ENCODE data around the gene ARHGAP19.

ARHGAP19 gene

DNA sequence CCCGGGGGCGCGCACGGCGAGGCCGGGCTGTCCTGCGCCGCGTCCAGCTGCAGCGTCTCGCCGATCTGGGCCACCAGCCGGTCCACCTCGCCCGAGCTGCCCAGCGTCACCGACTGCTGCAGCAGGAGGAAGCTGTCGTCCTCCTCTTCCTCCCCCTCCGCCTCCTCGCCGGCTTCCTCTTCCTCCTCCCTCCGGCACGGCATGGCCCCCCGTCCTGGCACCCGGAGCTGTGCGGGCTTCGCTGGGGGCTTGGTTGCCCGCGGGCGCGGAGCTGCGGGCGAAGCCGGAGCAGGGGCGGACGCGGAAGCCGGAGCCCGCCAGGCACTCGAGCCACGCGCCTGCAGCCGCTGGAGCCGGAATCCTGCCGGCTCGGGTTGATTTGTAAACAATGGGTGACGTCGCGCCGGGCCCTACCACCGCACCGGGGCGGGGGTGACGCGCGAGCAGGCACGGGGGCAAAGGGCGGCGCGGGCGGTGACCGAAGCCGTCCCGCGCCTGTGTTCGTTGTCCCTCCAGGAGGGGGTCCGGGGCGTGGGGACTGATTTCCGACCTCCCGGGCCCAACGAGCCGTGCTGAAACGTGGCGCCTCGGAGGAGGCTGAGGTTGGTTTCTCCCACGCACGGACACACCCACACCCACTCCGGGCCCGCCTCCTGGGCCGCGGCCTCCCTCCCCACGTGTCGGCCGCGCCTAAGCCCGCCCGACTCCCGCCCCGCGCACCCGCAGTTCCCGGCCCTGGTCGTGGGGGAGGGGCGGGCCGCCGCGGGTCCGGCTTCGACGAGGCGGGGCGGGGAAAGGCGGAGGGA, 42.1 kb upstream of the ARHGAP19 start, which contains the start of gene FRAT2 (continued):
- TF ChIP-seq, protein P1, sequence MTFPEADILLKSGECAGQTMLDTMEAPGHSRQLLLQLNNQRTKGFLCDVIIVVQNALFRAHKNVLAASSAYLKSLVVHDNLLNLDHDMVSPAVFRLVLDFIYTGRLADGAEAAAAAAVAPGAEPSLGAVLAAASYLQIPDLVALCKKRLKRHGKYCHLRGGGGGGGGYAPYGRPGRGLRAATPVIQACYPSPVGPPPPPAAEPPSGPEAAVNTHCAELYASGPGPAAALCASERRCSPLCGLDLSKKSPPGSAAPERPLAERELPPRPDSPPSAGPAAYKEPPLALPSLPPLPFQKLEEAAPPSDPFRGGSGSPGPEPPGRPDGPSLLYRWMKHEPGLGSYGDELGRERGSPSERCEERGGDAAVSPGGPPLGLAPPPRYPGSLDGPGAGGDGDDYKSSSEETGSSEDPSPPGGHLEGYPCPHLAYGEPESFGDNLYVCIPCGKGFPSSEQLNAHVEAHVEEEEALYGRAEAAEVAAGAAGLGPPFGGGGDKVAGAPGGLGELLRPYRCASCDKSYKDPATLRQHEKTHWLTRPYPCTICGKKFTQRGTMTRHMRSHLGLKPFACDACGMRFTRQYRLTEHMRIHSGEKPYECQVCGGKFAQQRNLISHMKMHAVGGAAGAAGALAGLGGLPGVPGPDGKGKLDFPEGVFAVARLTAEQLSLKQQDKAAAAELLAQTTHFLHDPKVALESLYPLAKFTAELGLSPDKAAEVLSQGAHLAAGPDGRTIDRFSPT (tag by site-specific recombination; IDR thresholded peaks at IDR 0.05), result peak; percentile 87
- TF ChIP-seq ZNF639 (tag by site-specific recombination; IDR thresholded peaks at IDR 0.05) (peak; percentile 84; the same call in 1 of the 2 replicates), INSM2 (tag by site-specific recombination; IDR thresholded peaks at IDR 0.05) (peak; percentile 86), KLF10 (tag by site-specific recombination; IDR thresholded peaks at IDR 0.05) (peak; percentile 100), ZFP37 (tag by site-specific recombination; IDR thresholded peaks at IDR 0.05) (peak; percentile 72; the same call in 1 of the 2 replicates), ZNF473 (tag by site-specific recombination; IDR thresholded peaks at IDR 0.05) (no peak), ZNF621 (tag by site-specific recombination; IDR thresholded peaks at IDR 0.05) (no peak), ZNF133 (tag by site-specific recombination; IDR thresholded peaks at IDR 0.05) (no peak), ZFHX2 (tag by site-specific recombination; conservative IDR thresholded peaks at IDR 0.05) (peak; percentile 99), GLIS2 (tag by site-specific recombination; IDR thresholded peaks at IDR 0.05) (peak; percentile 88), GLI2 (tag by site-specific recombination; IDR thresholded peaks at IDR 0.05; ENCODE audit: borderline replicate concordance, low read depth) (no peak), ZSCAN30 (tag by site-specific recombination; IDR thresholded peaks at IDR 0.05) (peak; percentile 63), ZNF214 (tag by site-specific recombination; IDR thresholded peaks at IDR 0.05; ENCODE audit: borderline replicate concordance) (no peak), ZNF19 (tag by site-specific recombination; IDR thresholded peaks at IDR 0.05; ENCODE audit: low read depth) (no peak), FEZF1 (tag by site-specific recombination; IDR thresholded peaks at IDR 0.05) (0 out of 2 replicates have a peak, but pooled peaks have one; percentile 30), ZNF664 (tag by site-specific recombination; IDR thresholded peaks at IDR 0.05) (no peak), ZNF221 (tag by site-specific recombination; IDR thresholded peaks at IDR 0.05; ENCODE audit: borderline replicate concordance) (no peak), ZBTB11 (tag by site-specific recombination; conservative IDR thresholded peaks at IDR 0.05; ENCODE audit: low read depth) (peak; percentile 40; the same call in 1 of the 2 replicates), RBAK (tag by site-specific recombination; IDR thresholded peaks at IDR 0.05) (no peak), HOXD13 (CRISPR knock-in tag; IDR thresholded peaks at IDR 0.05; ENCODE audit: borderline replicate concordance) (no peak), OSR2 (tag by site-specific recombination; IDR thresholded peaks at IDR 0.05) (no peak), ATF2 (tag by site-specific recombination; IDR thresholded peaks at IDR 0.05; ENCODE audit: low read depth) (peak; percentile 92), GLI4 (tag by site-specific recombination; IDR thresholded peaks at IDR 0.05) (peak; percentile 79; the same call in 1 of the 2 replicates), ZNF629 (tag by site-specific recombination; IDR thresholded peaks at IDR 0.05) (peak; percentile 93)
- TF ChIP-seq, protein P2, sequence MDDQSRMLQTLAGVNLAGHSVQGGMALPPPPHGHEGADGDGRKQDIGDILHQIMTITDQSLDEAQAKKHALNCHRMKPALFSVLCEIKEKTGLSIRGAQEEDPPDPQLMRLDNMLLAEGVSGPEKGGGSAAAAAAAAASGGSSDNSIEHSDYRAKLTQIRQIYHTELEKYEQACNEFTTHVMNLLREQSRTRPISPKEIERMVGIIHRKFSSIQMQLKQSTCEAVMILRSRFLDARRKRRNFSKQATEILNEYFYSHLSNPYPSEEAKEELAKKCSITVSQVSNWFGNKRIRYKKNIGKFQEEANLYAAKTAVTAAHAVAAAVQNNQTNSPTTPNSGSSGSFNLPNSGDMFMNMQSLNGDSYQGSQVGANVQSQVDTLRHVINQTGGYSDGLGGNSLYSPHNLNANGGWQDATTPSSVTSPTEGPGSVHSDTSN (CRISPR knock-in tag; IDR thresholded peaks at IDR 0.05), result peak; percentile 68; the same call in 1 of the 2 replicates
- TF ChIP-seq, protein P3, sequence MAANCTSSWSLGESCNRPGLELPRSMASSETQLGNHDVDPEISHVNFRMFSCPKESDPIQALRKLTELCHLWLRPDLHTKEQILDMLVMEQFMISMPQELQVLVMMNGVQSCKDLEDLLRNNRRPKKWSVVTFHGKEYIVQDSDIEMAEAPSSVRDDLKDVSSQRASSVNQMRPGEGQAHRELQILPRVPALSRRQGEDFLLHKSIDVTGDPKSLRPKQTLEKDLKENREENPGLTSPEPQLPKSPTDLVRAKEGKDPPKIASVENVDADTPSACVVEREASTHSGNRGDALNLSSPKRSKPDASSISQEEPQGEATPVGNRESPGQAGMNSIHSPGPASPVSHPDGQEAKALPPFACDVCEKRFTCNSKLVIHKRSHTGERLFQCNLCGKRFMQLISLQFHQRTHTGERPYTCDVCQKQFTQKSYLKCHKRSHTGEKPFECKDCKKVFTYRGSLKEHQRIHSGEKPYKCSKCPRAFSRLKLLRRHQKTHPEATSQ (tag by site-specific recombination; IDR thresholded peaks at IDR 0.05), result peak; percentile 19; the same call in 1 of the 2 replicates
